DMS114 treated with DMSO at 0.1 percent for 48 hours (cell line): ENCODE data around the gene MRPL40.
A peak's percentile ranks its signal among the peaks of the same experiment; 100 is the strongest.
"Not testable (repeated sequence)": the region's sequence is repeated elsewhere in the genome, so short reads cannot be mapped to it uniquely, and the experiment has no call there.

Source experiments
- DNase-seq: peaks from one replicate; lab custom pipeline; 2025; ENCODE audit not compliant: unreplicated experiment; lab: John Stamatoyannopoulos, UW

MRPL40 gene

GRCh38 chr22:19438298-19438697, 6.0 kb downstream of the MRPL40 start:
- no peak for DNase-seq

- no peak for DNase-seq
Observed at GRCh38 chr22:19440411-19441195, 8.3 kb downstream of the MRPL40 start.

GRCh38 chr22:19442166-19442565, 9.8 kb downstream of the MRPL40 start:
- no peak for DNase-seq

- DNase-seq = no peak
Observed at GRCh38 chr22:19443544-19444211, 11.3 kb downstream of the MRPL40 start.

GRCh38 chr22:19445279-19445982, 13.1 kb downstream of the MRPL40 start:
- not testable (repeated sequence) for DNase-seq

GRCh38 chr22:19446603-19447329, 14.4 kb downstream of the MRPL40 start:
- no peak for DNase-seq

- peak; percentile 90 for DNase-seq
Observed at GRCh38 chr22:19447330-19448075, 15.2 kb downstream of the MRPL40 start, which contains the start of gene C22orf39. TSS of gene C22orf39 (minus strand) at chr22:19447711. CDS start at chr22:19447688, 23 bp downstream.

DNA sequence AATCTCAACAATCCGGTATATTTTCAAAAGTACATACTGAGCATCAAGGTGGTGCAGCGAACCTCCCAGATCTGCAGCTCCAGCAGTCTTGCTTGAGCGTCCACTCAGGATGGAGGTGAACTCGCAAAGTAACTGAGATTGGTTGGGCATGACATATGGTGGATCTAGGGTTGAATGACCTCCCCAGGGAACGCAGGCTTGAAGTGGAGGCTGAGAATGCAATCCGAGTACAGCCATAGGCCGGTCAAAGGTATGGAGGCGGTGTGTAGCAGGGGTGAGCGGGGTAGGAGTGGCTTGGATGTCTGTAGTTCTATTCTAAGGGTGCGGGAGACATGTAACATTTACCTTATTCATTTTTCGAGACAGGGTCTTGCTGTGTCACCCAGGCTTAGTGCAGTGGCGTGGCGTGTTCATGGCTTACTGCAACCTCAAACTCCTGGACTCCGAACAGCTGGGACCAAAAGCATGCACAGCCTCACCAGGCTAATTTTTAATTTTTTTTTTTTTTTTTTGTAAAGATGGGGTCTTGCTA, 15.8 kb downstream of the MRPL40 start:
- DNase-seq = peak; percentile 23

DNA sequence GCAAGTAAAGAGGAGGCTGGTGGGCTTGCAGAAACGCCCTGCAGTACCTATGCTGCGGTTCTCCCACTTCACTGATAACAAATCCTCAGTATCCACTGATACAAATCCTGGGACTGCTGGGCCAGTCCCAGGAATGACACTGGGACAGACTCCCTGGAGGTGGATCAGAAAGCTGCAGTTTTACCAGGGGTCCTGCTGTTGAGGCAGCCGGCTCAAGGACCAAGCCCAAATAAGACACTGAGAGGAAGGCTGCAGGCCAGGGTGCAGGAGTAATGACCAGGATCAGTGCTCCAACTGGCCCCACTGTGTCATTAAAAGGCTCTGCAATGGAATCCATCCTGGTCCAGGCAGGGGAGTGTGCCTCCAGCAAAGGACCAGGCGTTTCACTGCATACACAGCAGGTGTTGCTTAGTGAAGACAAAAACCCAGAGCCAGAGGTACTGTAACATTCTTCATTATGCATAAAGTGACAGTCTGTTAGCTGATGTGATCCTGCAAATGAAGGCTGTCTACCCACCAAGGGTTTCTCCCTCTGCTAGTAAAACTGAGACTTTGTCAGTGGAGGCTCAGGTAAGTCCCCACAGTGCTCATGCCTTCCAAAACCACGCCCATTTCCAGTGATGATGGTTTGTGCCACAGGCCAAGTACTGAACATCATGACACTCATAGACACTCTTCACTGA, 16.5 kb downstream of the MRPL40 start:
- no peak for DNase-seq

DNA sequence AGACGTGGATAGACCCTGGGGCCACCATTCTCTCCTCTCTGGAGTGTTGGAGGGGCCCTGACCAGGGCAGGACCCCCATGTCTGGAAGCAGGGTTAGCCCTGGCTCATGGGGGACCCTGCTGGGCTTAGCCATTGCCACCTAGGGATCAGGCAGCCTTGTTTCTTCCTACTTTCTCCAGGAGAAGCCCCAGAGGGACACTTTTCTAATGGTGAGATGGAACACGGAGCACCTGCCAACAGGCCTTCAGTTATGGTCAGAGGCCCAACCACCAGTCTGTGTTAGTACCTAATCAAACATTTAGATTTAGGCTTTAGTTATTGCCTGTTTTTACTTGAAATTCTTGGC, 17.1 kb downstream of the MRPL40 start:
- no peak for DNase-seq

DNA sequence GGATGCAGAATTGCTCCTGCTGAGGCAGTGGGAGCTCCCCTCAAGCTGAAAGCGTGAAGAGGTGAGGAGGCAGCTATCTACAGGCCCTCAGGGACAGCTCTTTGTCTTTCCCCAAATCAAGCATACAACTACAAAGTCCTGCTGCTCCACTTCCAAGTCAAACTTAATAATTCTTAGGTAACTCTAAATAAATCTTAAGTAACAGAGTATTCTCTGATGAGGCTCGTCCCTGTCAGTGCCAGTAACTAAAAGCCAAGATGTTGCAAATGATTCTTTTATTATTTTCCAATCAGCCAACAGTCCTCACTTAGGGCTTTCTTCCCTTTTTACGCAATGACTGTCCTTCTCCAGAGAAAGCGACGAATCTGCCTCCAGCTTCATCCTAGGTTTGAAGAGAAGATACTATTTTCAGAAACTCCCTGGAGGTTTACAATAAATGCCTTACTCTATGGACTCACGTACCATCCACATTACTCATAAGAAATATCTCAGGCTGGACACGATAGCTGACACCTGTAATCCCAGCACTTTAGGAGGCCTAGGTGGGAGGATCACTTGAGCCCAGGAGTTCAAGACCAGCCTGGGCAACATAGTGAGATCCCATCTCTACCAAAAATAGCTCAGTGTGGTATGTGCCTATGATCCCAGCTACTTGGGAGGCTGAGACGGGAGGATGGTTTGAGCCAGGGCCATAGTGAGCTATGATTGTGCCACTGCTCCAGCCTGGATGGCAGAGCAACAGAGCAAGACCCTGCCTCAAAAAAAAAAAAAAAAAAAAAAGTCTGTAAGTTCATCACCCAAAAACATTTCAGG, 18.2 kb downstream of the MRPL40 start:
- no peak for DNase-seq

- no peak for DNase-seq
Observed at GRCh38 chr22:19451570-19451969, 19.2 kb downstream of the MRPL40 start.

GRCh38 chr22:19453718-19454117, 21.4 kb downstream of the MRPL40 start:
- DNase-seq = no peak

DNA sequence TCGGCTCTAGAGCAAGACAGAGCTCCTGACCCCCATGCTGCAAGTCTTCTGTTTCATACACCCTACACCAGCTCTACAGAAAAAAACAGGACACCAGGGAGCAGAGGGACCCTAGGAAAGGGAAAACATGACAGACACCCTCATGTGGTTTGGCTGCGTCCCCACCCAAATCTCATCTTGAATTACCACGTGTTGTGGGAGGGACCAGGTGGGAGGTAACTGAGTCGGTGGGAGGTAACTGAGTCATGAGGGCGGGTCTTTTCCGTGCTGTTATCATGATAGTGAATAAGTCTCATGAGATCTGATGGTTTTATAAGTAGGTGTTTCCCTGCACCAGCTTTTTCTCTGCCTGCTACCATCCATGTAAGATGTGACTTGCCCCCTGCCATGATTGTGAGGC, 21.8 kb downstream of the MRPL40 start:
- DNase-seq = no peak

DNA sequence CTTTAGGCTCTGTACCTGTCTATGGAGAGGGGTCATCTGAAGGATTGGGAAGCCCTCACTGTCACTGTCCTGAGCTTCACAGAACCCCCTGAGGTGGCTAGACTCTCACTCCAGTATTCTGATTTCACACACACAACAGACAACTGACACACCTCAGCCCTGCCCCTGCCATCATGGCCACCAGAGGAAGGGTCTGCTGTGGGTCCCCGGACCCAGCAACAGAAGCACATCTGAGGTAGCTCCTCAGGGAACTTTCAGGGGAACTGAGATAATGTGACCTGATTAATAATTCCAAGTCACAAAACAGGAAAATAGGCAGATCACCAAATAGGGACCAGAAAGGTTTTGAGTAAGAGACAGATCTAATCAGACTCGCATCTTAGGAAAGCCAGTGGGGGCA, 22.7 kb downstream of the MRPL40 start:
- DNase-seq = no peak

GRCh38 chr22:19455585-19456370, 23.4 kb downstream of the MRPL40 start:
- DNase-seq = no peak

DNA sequence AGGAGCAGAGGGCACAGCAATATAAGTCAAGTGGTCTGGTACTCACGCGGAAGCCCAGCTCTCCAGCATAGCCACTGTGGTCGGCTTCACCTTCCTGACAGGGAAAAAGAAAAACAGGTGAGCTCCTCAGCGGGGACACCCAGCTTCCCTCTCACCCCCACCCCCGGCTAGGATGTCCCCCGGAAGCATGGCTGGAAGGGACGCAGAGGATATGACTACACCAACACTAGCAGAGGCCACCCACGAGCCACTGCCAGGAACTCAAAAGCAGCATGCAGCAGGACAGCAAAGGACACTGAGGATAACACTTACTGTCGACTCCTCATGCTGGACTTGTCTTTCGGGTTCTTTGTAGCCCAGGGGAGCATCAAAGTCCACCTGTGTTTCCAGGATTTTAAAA, 24.2 kb downstream of the MRPL40 start:
- no peak for DNase-seq

- DNase-seq = no peak
Observed at GRCh38 chr22:19457828-19458428, 25.6 kb downstream of the MRPL40 start.
